Bladder microvascular endothelial cell (primary cell): ENCODE measurements around the gene GKAP1. TPM values are rescaled to one million over a fixed set of nuclear protein-coding genes. Genes with fewer than 3 reads are reported as not detected.

Experiments
- total RNA-seq: library from RNA; depleted of rRNA; stranded (reverse); fragments of >200 nt; gene quantifications from 2 replicates; pipeline ENCODE4 v1.2.3, GENCODE V29; 2014

Gene GKAP1
- total RNA-seq: 1.3 and 1.9 TPM in 2 replicates

DNA sequence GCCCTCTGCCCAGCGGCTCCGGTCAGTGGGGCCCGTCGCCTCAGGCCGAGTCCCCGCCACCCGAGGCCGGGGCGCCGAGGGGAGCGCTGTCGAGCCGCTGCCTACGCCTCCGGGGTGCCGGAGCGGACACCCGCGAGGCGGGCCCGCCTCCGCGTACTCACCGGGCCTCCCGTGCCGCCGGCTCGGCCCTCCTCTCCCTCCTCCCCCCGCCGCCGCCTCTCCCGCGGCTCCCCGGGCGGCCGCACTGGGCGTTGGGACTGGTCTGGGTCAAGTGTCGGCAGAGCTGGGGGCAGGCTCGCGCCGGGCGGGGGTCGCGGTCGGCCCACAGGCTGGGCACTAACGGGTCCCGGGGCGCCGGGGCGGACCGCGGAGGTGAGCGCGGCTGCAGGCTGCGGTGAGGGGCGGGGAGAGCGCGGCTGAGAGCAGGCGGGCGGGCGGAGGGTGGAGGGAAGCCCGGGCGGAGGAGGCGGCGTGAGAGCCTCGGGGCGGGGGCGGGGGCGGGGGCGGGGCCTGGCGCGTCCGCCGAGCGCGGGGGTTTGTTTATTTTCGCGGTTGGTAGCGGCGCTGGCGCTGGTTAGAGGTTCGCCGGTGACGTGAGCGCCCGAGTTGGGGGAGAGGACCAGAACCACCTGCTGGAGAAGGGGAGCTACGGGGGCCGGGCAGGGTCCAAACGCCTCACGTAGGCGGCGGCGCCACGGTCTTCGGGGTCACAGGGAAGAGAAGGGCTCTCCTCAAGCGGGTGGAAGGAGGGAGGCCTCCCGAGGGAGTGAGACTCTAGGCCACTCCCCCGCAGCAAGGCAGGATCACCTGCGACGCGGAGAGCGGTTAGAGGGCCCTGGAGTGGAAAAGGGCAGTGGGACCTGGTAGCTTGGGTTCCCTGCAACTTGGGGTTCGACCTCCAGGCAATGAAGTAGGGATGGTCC is at the start of gene GKAP1:
Gene GKAP1 (minus strand): TSS at position 414 of the 923 bp plus-strand sequence. CDS start 11,252 bp downstream, outside the sequence.

DNA sequence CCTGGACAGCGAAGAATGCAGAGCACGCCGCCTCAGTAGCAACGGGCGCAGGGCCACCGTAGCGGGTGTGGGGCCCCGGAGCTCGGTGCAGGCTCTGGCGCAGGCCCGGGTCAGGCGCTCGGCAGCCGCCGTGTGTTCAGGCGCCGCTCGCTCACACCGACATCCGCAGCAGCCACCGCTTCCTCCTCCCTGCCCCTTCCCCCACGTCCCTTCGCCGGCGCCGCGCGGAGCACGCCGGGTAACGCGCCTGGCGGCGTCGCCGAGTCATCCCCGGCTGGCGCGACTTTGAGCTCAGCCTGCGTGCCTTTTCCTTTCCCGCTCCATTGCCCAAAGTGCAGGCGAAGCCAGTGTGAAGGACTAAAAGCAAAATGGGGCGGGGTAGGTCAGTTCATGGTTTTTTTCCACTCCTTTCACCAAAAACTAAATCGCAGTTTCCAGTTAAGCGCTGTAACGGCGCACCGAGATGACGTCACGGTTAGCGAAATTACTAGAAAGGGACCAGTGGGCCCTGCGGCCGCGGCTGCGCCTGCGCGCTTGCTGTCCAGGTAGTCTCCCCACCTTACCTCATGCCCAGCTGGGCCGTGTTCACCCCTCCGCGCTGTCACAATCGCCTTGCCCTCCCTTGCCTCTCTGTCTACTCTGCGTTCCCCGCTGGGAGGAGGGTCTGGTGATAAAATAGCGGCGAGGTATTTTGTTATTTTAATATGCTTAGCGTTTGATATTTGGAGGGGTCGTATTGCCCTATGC is 109.6 kb downstream of the GKAP1 start, which contains the start of gene UBQLN1:
Gene UBQLN1 (minus strand): TSS at position 191 of the 747 bp plus-strand sequence. CDS start 279 bp downstream, outside the sequence.

Other genes starting within 250 kb of the GKAP1 start
- gene IDNK, start 194.6 kb downstream of the GKAP1 start, total RNA-seq: 5.0 and 7.1 TPM in 2 replicates
- gene UBQLN1, start 109.8 kb downstream of the GKAP1 start, total RNA-seq: 65.1 and 146 TPM in 2 replicates
- gene KIF27, start 103.7 kb upstream of the GKAP1 start, total RNA-seq: 1.5 and 5.2 TPM in 2 replicates
- 490 and 707 TPM in 2 replicates for gene HNRNPK, start 162.4 kb upstream of the GKAP1 start, total RNA-seq
- gene RMI1, start 163.0 kb upstream of the GKAP1 start, total RNA-seq: 3.4 and 9.9 TPM in 2 replicates